CD4-positive, alpha-beta T cell treated with Interleukin-4 for 4 hours (primary cell): ENCODE results near the gene MYO5B.

Source experiments
- DNase-seq: peaks from one replicate; pipeline ENCODE4 v3.0.0-alpha.2; 2020

The MYO5B gene

GRCh38 chr18:50006470-50007046 lies 188.4 kb downstream of the MYO5B start:
- DNase-seq: no peak

DNA sequence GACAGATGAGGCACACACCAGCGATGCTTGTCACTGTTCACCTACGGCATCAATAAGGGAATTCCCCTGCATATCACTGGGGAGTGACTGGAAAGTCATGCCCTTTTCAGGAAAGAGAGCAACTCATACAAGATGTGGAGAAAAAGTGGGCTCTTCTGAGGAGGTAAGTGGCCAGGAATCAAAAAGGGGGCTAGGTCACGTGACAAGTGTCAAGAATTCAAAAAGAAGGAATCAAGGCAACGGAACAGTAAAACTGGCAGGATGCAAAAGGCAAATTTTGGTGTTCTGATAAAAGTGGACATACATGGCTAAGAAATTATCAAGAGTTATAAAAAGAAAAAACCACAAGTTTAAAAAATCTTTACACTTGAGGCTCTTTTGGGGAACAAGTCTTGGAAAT lies 190.9 kb downstream of the MYO5B start:
- DNase-seq: no peak

DNA sequence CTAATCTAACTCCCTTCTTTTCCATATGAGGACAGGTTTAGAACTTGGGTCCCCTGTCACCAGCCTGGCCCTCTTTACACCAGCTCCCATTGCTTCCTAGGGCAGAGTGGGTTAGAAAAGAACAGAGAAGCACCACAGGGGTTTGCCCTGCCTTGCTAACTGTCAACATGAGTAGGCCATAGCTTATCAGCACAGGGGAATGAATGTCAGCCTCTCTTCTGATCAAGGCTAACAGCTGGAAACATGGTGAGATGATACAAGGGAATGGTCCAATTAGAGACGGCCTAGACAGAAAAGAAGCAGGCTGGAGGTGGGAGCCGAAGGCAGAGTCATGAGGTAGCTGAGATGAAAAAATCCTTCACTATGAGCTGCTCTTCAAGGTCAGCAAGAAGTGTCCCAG lies 192.2 kb downstream of the MYO5B start:
- no peak for DNase-seq

GRCh38 chr18:50000227-50000626 lies 194.7 kb downstream of the MYO5B start:
- DNase-seq: no peak

- DNase-seq: no peak
Observed at GRCh38 chr18:49999128-49999527, 195.8 kb downstream of the MYO5B start.

DNA sequence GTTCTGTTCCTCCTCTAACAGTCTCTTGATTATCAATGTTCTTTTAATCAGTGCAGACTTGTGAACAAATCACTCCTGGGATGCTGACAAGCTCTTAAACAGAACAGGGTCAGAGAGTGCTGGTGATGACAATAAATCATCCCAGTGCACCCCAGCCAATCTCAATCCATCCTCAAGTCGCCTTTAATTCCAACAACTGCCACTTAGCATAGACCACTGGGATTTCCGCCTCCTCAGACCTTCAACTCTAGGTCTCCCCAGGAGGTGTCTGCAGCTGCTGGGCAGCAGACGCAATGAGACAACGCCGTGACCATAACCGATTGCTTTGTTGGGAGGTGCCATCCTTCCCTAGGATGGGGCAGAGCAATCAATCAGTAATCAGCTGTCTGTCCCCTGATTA lies 197.4 kb downstream of the MYO5B start:
- no peak for DNase-seq

- no peak for DNase-seq
Observed at GRCh38 chr18:49994410-49994809, 200.5 kb downstream of the MYO5B start.

- no peak for DNase-seq
Observed at GRCh38 chr18:49993299-49993698, 201.6 kb downstream of the MYO5B start.

- no peak for DNase-seq
Observed at GRCh38 chr18:49988733-49989132, 206.2 kb downstream of the MYO5B start.

DNA sequence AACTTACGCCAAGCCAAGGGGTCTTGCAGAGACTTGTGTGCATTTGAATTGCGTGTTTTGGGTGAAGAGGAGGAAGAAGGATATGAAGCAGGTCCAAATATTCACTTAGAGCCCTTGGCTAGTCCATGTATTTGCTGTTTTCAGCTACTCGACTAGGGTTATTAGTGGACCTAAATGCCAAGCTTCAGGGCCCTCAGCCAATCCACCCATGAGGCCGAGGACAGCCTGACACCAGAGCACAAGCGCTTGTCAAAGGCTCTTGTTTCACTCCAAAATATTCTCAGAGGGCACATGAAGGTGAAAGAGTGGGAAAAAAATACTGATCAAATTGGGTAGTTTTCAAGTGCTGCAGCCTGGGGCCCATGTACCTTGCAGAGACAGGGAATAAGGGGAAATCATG lies 206.8 kb downstream of the MYO5B start:
- no peak for DNase-seq

DNA sequence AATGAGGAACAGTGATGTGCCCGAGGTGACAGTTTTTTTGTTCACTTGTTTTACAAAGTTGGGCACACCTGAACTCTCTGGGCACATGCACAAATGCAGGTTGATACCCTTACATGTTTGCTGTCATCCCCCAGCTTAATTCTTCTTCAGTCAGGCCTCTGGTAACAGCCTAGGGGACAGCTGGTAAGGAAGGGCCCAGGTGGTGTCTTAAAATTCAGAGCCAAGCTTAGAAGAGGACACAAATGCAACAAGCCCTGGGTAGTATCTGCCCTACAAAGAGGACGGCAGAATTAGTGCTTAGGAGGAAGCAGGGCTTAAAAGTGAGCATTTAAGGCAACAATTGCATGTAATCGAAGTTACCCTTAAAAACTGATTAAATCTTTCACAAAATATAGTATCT lies 209.7 kb downstream of the MYO5B start:
- no peak for DNase-seq

- no peak for DNase-seq
Observed at GRCh38 chr18:49980896-49981295, 214.1 kb downstream of the MYO5B start.

- DNase-seq: no peak
Observed at GRCh38 chr18:49976795-49977560, 218.0 kb downstream of the MYO5B start.

- DNase-seq: no peak
Observed at GRCh38 chr18:49976001-49976400, 218.9 kb downstream of the MYO5B start.

DNA sequence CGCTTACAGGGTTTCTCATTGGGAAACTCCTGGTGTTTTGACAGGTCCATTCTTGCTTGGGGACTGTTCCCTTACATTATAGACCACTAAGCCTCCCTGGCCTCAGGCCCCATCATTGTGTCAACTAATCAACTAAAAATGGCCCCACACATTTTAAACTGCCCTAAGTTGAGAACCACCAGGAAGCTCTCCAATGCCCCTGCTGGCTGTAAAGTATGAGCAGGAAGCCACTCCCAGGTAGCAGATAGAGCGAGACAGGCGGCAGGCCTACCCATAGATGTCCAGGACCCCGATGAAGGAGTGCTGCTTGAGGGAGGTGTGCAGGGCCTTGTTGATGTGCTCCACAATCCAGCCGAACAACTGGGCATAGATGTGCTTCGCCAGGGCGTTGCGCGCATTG lies 220.9 kb downstream of the MYO5B start:
- no peak for DNase-seq

GRCh38 chr18:49973592-49973991 lies 221.4 kb downstream of the MYO5B start:
- no peak for DNase-seq

DNA sequence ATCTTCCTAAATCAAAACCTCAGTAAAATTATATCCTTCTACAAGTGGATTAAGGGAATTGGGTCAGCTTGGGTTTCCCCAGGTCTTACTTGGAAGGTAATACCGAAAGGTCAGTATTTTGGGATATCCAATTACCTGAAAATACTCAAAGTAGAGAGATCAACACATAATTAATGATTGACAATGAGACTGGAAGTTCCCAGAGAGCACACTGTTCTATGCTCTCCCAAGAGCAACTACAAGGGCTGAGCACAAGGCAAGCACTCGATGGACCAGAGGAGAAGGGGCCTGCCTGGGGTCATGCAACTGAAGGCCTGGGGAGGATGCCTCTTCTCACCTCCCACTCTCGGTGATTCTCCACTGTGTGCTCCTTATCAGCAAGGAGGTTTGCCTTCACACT lies 222.4 kb downstream of the MYO5B start:
- no peak for DNase-seq

- DNase-seq: no peak
Observed at GRCh38 chr18:49971462-49971861, 223.5 kb downstream of the MYO5B start.

- no peak for DNase-seq
Observed at GRCh38 chr18:49970319-49970718, 224.6 kb downstream of the MYO5B start.

DNA sequence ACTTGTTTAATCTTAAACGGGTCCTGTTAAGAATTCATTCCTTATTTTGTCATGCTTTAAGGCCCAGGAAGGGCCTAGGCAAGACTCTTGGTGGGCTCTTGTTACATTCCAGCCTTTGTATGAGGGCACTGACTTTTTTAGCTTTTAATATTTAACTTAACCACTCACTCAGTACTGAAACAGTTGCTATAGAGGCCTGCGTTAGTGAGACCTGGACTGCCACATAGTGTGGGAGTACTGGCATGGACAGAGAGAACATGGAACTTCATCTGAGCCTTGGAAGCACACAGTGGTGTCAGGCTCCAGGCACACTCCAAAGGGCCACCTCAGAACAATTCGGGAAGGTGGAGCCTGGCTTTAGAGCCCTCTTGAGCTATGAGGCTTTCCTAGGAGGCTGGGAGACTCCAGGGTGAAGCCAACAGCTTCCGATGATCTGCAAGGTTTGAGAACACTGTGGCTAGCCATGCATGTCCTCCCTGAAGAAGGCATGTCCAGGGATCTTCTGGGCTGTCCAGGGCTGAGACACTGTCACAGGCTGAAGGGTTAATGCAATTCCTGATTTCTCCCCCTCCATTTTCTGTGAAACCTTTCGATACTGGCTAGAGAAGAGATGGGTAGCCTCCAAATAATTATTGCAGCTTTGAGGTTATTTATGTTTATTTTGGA lies 226.2 kb downstream of the MYO5B start:
- DNase-seq: no peak

- DNase-seq: no peak
Observed at GRCh38 chr18:49967636-49968313, 227.2 kb downstream of the MYO5B start.

DNA sequence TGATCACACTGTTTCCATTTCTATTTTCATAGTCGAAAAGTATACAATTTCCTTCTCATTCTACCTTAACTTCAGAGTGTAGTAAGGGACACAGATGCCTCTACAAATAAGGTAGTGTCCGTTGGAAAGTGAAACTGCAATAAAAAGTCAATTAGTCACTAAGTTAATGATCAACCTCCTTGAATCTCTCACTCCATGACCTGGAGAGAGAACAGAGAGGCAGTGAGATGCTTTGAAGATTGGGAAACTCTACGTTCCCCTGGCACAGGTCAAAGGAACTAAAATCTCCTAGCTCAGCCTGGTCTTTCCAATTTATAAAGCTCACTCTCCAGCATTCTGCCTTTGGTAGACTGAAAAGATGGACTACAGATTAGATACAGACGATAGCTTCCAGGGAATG lies 227.8 kb downstream of the MYO5B start:
- DNase-seq: no peak

DNA sequence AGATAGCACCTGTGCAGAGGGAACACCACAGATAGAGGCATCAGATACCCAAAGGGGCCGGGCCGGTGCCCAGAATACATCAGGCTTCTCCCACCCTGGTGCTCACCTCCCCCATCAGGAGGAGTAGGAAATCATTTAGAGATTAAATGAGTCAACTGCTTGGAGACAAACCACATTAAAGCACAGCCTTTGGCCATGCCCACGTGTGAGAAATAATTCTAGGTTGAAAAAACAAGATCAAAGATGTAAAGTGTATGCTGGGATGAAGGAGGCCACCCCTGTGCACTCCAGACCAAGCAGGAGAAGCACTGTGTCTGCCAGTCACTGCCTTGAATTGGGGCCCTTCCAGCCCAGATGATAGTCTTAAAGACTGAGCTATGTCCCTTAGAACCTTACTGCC lies 228.9 kb downstream of the MYO5B start:
- DNase-seq: no peak

- no peak for DNase-seq
Observed at GRCh38 chr18:49963217-49963616, 231.7 kb downstream of the MYO5B start.
